ENCODE data around the gene PROS1. TPM values are rescaled to one million over a fixed set of nuclear protein-coding genes. Genes with fewer than 3 reads are reported as not detected.

Gene PROS1
- polyA plus RNA-seq, 1 donor (not counting 4 experiments of a cell fraction or from before 2014, with no cell fraction given): 3.8 TPM

GRCh38 chr3:94004301-94004910, 30.7 kb upstream of the PROS1 start:
- H3K79me2 ChIP-seq (ENCODE audit: control insufficient read depth, insufficient read depth, low read length): no peaks in the 10 kb centered on the region
- peak overlapping the region; percentile 30 for H3K4me2 ChIP-seq (ENCODE audit: control insufficient read depth, extremely low read depth, insufficient read depth, low read depth, low read length)
- H4K20me1 ChIP-seq (ENCODE audit: control insufficient read depth, extremely low read depth, insufficient read depth, low read length): no peaks in the 10 kb centered on the region
- H3K9me1 ChIP-seq (ENCODE audit: control insufficient read depth, extremely low read depth, insufficient read depth, low read length): no peaks in the 10 kb centered on the region
- FAIRE-seq (peak; percentile 77), DNase-seq (ENCODE audit: low read depth, low spot score) (peak; percentile 21)
- H3K4me1 ChIP-seq (ENCODE audit: control insufficient read depth, extremely low read depth, insufficient read depth, low read length): no peaks in the 10 kb centered on the region
- H3K4me3 ChIP-seq (ENCODE audit: control insufficient read depth in 2 of 3, extremely low read depth in 1 of 3, insufficient read depth in 2 of 3, low read depth in 1 of 3, low read length in 3 of 3): no peak overlapping the region
- H3K27me3 ChIP-seq (ENCODE audit: control insufficient read depth, extremely low read depth, insufficient read depth, low read length): no peaks in the 10 kb centered on the region
- no peaks in the 10 kb centered on the region for H3K9me3 ChIP-seq (ENCODE audit: control insufficient read depth, low read depth, low read length)
- peak overlapping the region; percentile 52 for H2AFZ ChIP-seq (ENCODE audit: control insufficient read depth, low read length)
- no peak overlapping the region for H3K27ac ChIP-seq (ENCODE audit: control insufficient read depth, insufficient read depth, low read length)
- H3K36me3 ChIP-seq (ENCODE audit: control insufficient read depth in 2 of 2, extremely low read depth in 1 of 2, insufficient read depth in 2 of 2, low read length in 2 of 2): peaks cover 0 to 1% of the 10 kb centered on the region in 2 experiments
- dilution Hi-C loops (cut with MboI; ENCODE audit: extremely low pct_ligation_motif_present, low sequenced_read_pairs): no loop called here
- no peak for TF ChIP-seq EZH2 (IDR thresholded peaks at IDR 0.05; ENCODE audit: low read length)
- TF ChIP-seq, protein P1, sequence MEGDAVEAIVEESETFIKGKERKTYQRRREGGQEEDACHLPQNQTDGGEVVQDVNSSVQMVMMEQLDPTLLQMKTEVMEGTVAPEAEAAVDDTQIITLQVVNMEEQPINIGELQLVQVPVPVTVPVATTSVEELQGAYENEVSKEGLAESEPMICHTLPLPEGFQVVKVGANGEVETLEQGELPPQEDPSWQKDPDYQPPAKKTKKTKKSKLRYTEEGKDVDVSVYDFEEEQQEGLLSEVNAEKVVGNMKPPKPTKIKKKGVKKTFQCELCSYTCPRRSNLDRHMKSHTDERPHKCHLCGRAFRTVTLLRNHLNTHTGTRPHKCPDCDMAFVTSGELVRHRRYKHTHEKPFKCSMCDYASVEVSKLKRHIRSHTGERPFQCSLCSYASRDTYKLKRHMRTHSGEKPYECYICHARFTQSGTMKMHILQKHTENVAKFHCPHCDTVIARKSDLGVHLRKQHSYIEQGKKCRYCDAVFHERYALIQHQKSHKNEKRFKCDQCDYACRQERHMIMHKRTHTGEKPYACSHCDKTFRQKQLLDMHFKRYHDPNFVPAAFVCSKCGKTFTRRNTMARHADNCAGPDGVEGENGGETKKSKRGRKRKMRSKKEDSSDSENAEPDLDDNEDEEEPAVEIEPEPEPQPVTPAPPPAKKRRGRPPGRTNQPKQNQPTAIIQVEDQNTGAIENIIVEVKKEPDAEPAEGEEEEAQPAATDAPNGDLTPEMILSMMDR (optimal IDR thresholded peaks at IDR 0.05 in 1 of 3, IDR thresholded peaks at IDR 0.05 in 1 of 3, conservative IDR thresholded peaks at IDR 0.05 in 1 of 3; ENCODE audit: extremely low read depth in 1 of 3, insufficient read depth in 2 of 3, low read length in 3 of 3): peak in 2 of 3 experiments; percentile 68
- no peak overlapping the region for H3K9ac ChIP-seq (ENCODE audit: control insufficient read depth, extremely low read depth, insufficient read depth, low read length)

DNA sequence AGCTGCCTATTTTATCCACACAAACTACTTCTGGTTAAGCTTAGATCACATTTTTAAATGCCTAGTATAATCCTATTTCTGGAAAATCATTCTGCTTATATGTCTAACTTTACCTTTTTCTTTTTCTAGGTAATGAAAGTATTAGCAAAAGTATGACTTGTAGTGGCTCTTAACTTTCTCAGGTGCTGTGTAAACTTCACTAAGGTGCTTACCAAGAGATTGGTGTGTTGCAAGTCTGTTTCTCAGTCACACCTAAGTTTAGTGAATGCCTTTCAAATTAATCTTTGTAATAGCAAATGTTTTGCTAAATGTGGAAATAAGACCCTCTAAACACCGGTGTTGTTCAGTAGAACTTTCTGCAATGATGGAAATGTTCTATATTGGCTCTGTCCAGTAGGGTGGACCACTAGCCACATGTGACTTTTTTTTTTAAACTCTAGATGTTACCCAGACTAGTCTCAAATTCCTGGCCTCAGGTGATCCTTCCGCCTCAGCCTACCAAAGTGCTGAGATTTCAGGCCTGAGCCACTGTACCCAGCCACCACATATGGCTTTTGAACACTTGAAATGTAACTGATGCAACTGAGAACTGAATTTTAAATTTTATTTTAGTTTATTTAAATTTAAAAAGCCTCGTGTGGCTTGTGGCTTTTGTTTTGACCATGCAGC, 28.3 kb upstream of the PROS1 start:
- Histone ChIP-seq H3K9ac (ENCODE audit: control insufficient read depth, extremely low read depth, insufficient read depth, low read length) (no peak overlapping the region), H3K36me3 (ENCODE audit: control insufficient read depth in 2 of 2, extremely low read depth in 1 of 2, insufficient read depth in 2 of 2, low read length in 2 of 2) (peaks cover 0 to 1% of the 10 kb centered on the region in 2 experiments), H3K9me1 (ENCODE audit: control insufficient read depth, extremely low read depth, insufficient read depth, low read length) (no peaks in the 10 kb centered on the region), H4K20me1 (ENCODE audit: control insufficient read depth, extremely low read depth, insufficient read depth, low read length) (no peaks in the 10 kb centered on the region), H3K9me3 (ENCODE audit: control insufficient read depth, low read depth, low read length) (no peaks in the 10 kb centered on the region), H3K4me2 (ENCODE audit: control insufficient read depth, extremely low read depth, insufficient read depth, low read depth, low read length) (no peak overlapping the region), H3K79me2 (ENCODE audit: control insufficient read depth, insufficient read depth, low read length) (no peaks in the 10 kb centered on the region), H3K4me3 (ENCODE audit: control insufficient read depth in 2 of 3, extremely low read depth in 1 of 3, insufficient read depth in 2 of 3, low read depth in 1 of 3, low read length in 3 of 3) (no peak overlapping the region), H2AFZ (ENCODE audit: control insufficient read depth, low read length) (no peak overlapping the region), H3K4me1 (ENCODE audit: control insufficient read depth, extremely low read depth, insufficient read depth, low read length) (no peaks in the 10 kb centered on the region), H3K27me3 (ENCODE audit: control insufficient read depth, extremely low read depth, insufficient read depth, low read length) (no peaks in the 10 kb centered on the region), H3K27ac (ENCODE audit: control insufficient read depth, insufficient read depth, low read length) (no peak overlapping the region)
- TF ChIP-seq EZH2 (IDR thresholded peaks at IDR 0.05; ENCODE audit: low read length): no peak
- TF ChIP-seq, protein P1 (optimal IDR thresholded peaks at IDR 0.05 in 1 of 3, IDR thresholded peaks at IDR 0.05 in 1 of 3, conservative IDR thresholded peaks at IDR 0.05 in 1 of 3; ENCODE audit: extremely low read depth in 1 of 3, insufficient read depth in 2 of 3, low read length in 3 of 3): no peak
- FAIRE-seq: no peak
- dilution Hi-C loops (cut with MboI; ENCODE audit: extremely low pct_ligation_motif_present, low sequenced_read_pairs): no loop called here
- DNase-seq (ENCODE audit: low read depth, low spot score): no peak
